ENCODE data around the gene NR2E1.

DNA sequence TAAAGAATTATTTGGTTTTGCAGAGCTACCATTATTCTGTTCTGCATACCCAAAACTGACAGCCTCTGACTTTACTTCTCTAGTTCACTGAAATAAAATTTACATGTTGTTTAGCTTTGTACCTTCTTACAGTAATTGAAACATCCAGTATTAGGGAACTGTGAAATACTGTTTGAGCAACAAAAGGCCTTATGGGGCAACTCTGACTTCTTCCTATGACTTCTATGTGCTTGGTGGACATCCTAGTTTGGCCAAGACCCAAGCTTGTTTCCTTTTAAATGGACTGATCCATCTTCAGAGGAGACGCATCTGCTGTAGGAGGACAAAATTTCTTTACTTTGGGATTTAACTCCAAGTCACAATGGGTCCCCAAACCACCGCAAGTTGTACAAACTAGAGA lies 44.7 kb downstream of the NR2E1 start:
- TF ChIP-seq POLR2AphosphoS5 (IDR thresholded peaks at IDR 0.05) (no peak), POLR2A (IDR thresholded peaks at IDR 0.05) (no peak), EP300 (IDR thresholded peaks at IDR 0.05; ENCODE audit: low read depth) (no peak)
- TF ChIP-seq, protein P1, sequence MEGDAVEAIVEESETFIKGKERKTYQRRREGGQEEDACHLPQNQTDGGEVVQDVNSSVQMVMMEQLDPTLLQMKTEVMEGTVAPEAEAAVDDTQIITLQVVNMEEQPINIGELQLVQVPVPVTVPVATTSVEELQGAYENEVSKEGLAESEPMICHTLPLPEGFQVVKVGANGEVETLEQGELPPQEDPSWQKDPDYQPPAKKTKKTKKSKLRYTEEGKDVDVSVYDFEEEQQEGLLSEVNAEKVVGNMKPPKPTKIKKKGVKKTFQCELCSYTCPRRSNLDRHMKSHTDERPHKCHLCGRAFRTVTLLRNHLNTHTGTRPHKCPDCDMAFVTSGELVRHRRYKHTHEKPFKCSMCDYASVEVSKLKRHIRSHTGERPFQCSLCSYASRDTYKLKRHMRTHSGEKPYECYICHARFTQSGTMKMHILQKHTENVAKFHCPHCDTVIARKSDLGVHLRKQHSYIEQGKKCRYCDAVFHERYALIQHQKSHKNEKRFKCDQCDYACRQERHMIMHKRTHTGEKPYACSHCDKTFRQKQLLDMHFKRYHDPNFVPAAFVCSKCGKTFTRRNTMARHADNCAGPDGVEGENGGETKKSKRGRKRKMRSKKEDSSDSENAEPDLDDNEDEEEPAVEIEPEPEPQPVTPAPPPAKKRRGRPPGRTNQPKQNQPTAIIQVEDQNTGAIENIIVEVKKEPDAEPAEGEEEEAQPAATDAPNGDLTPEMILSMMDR (IDR thresholded peaks at IDR 0.05), result no peak

Measured in transverse colon (tissue), 4 donors.